GM19455 (cell line): ENCODE measurements around the gene ERI2.
"Not testable (repeated sequence)": the region's sequence is repeated elsewhere in the genome, so short reads cannot be mapped to it uniquely, and the experiment has no call there.

Experiments used
- ATAC-seq: cut with Tn5 transposase; IDR thresholded peaks from one replicate; pipeline ENCODE4 v1.9.1; 2021; ENCODE audit not compliant: unreplicated experiment

ERI2 gene

DNA sequence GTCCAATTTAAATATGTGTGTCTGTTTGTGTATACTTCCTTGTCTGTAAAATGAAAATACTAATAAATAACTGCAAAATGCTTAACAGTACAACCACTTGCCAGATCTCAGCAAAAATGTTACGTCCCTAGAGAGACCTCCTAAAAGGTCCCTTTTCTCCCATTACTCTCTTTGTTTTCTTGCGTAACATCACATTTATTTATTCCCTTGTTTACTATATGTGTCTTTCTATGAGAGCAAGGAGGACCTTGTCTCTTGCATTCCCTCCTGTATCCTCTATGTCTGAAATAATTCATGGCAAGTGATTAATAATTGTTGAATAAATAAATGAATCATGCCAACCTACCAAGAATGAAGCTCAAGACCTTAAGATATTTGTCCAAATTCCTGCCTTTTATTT is 40.5 kb downstream of the ERI2 start:
- ATAC-seq = no peak

DNA sequence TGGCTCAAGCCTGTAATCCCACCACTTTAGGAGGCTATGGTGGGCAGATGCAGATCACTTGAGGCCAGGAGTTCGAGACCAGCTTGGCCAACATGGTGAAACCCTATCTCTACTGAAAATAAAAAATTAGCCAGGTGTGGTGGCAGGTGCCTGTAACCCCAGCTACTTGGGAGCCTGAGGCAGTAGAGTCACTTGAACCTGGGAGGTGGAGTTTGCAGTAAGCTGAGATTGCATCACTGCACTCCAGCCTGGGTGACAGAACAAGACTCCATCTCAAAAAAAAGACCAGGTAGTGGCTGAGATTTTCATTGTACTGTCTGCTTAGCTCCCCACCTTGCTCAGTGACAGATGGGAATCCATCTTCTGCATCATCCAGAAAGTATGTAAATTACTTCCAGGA is 41.8 kb downstream of the ERI2 start:
- ATAC-seq = not testable (repeated sequence)

DNA sequence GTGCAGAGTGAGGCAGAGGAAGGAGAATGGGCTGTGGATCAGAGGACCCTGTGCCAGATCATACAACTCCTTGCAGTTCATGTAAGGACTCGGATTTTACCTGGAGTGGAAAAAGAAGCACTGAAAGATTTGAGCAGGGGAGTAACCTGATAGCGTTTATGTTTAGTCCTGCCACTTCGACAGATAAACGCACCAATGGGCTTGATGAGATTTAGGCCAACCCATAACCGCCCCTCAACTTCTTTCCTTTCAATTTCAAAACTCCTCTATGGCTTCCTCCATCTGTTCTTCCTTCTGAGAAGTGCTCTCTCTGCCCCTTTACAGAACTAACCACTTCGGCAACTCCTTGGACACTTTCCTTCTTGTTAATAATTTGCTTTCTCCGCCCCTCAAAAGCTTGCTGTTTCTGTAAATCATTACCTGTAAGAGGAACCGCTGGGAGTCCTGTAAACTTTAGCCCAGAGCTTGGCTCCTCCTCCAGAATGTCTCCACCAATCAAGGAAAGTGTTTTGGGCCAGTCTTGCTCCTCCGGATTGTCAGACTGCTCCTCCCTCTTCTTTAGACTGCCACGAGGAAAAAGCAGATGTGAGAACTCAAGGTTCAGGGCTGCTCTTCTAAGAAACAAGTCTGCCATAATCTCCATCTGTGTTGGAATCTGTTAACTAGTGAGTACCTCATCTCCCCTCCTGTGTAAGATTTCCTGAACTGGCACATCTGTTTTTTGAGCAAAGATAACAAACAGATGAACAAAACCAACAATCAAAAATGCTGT is 42.6 kb downstream of the ERI2 start, which contains the start of gene ACSM3:
TSS of gene ACSM3 (plus strand) at position 554 of the 772 bp plus-strand sequence. CDS start 6,021 bp downstream, outside the sequence.
- ATAC-seq = peak; percentile 99

DNA sequence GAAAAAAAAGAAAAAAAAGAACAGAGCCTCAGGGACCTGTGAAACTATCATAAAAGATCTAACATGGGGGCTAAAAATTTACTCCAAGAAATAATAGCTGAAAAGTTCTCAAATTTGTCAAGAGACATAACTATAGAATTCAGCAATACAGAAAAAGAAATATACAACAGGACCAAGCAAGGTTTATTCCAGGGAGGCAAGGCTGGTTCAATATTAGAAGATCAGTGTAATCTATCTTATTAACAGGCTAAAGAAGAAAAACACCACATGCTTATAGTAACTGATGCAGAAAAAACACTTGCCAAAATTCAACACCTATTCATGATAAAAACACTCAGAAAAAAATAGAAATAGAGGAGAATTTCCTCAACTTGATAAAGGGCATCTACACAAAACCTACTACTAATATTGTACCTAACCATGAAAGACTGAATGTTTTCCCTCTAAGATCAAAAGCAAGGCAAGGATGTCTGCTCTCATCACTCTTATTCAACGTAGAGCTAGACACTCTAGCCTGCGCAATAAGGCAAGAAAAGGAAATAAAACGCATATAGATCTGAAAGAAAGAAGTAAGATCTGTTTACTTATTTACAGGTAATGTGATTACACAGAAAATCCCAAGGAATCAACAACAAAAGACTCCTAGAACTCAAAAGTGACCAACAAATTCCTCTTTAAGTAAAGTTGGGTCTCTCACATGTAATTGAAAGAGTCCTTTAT is 43.7 kb downstream of the ERI2 start:
- no peak for ATAC-seq

DNA sequence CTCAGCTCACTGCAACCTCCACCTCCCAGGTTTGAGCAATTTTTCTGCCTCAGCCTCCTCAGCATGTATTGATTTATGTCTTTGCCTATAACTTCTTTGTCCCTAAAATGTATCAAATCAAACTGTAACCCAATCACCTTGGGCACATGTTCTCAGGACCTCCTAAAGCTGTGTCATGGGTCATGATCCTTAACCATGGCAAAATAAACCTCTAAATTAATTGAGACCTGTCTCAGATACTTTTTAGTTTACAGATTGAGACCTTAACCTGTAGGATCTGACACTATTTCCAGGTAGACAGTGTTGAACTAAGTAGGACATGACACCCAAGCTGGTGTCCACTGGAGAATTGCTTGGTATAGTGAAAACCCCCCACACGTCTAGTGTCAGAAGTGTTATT is 45.1 kb downstream of the ERI2 start:
- no peak for ATAC-seq

DNA sequence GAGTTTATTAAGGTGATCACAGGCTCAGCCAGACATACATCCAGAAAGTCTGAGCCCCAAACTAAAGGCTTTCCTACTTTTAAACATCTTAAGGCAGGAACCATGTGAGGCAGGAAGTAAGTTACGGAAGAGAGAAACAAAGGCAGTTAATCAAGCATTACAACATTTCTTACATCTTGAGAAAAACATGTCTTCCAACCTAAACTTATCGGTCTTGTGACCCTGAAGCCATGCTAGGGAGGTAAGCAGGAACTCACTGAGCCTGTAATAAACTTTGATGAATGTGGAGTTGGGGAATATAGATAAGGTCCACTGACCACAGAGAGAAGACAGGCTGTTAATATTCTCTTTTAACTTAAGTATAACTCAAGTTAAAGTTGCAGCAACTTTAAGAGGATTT is 45.9 kb downstream of the ERI2 start:
- no peak for ATAC-seq

DNA sequence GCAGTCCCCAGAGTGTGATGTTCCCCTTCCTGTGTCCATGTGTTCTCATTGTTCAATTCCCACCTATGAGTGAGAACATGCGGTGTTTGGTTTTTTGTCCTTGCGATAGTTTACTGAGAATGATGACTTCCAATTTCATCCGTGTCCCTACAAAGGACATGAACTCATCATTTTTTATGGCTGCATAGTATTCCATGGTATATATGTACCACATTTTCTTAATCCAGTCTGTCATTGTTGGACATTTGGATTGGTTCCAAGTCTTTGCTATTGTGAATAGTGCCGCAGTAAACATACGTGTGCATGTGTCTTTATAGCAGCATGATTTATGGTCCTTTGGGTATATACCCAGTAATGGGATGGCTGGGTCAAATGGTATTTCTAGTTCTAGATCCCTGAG is 50.5 kb downstream of the ERI2 start:
- not testable (repeated sequence) for ATAC-seq

DNA sequence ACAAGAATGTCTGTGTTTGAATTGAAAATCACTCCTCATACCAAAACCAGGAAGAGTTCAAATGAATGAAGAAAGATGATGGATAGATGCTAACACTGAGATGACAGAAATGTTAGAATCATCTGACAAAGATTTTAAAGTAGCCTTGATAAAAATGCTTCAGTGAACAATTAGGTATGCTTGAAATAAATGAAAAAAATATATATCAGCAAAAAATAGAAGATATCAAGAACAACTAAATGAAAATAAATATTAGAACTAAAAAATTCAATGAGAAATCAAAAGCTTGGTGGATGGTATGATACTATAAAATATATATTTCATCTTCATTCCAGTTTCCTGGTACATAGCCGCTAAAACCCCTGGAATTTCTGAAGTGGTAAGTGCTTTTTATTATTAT is 51.0 kb downstream of the ERI2 start:
- ATAC-seq = no peak

DNA sequence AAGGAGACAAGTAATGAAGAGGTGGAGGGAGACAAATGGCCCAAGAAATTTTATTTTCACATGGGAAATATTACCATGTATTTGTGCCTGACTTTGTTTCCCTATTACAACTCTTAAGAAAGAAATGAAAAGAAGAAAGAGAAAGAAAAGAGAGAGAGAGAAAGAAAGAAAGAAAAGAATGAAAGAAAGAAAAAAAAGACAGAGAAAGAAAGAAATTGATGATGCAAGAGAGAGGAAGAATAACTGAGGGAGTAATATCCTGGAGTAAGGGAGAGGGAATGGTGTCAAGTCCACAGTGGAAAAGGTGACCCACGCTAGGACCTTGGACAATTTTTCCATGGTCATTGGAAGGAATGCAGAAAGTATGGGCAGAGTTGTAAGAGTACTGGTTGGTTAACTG is 52.5 kb downstream of the ERI2 start:
- ATAC-seq = no peak

DNA sequence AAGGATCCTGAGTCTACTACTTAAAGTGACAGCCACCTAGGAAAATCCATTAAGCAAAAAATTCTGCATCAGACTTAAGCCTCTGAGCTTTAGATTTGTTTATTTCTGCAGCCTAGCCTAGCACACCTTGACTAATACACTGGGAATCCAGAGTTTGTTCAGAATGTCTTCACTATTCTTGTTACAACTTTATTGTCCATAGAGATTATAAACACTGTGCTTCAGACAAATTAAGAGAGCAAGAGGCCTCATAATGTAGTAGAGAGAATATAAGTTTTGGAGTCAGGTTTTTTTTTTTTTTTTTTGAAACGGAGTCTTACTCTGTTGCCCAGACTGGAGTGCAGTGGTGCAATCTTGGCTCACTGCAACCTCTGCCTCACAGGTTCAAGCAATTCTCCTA is 55.7 kb downstream of the ERI2 start:
- no peak for ATAC-seq

DNA sequence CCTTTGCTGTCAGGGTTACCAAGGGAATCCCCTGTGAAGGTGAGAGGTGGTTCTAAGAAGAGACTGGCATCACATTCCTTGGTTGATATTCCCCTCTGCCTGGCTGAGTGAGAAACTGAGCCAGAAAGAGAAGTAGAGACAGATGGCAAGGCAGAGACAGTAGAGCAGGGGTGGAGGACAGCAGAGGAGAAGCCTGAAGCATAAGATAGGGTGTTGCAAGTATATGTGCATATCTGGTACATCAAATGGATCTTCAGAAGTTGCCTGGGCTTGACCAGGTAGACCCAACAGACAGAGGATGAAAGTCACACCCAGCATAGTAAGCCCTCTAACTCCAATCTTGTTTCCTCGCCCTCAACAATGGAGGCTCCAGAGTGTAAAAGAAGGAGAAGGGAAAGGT is 56.8 kb downstream of the ERI2 start:
- no peak for ATAC-seq

DNA sequence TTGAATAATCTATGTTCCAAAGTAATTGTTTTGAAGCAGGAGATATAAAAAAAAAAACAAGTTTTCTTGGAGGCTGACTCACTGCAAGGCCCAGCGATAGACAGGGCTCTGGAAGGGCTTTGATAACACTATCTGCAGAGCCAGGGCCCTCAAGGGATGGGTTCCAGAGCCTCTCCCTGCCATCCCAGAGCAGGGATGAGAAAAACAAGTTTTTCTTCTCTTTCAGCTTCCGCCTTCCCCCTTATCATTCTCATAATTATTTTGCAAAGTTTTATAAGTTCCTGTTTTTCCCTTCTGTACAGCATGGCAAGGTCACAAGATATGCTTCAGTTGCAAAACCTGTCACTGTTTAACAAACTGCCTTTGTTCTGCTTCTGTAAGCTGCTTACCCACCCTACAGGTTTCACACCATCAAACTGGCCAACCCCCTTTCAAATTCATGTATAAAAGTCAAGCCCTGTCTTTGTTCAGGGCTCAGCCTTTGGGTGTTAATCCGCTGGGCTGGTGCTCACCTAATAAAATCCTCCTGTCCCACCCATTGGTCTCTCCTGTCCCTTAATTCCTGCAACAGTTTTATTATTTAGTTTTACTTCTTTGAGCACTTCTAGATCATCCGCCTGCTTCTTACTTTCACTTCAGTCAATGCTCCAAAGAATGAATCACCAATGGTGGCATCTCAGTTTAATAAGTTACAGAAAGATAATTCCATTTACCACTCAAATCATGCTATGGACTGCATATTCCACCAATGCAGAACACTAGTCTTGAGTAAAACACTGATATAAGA is 59.0 kb downstream of the ERI2 start:
- no peak for ATAC-seq

DNA sequence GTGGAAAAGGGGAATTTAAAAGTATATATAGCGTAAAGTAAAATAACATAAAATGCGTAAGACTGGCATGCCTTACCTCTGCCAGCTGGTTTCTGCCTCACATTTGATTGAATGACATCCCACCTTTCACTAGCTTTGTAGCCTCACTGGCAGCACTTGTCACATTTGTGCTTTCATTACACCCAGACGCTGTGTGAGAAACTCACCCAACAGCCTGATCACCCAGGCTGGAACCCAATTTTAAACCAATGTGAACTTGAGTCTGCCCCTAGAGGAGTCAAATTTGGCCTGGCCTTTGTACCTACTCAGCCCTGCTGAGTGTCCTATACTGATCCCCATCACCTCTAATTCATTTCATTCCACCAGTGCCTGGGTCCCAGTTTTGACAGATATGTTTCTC is 59.8 kb downstream of the ERI2 start:
- no peak for ATAC-seq
